ENCODE data around the gene CDC34.
A peak's percentile ranks its signal among the peaks of the same experiment; 100 is the strongest.

Gene CDC34

GRCh38 chr19:522726-523125, 8.8 kb upstream of the CDC34 start:
- peaks cover 6% of the 10 kb centered on the region for H3K36me3 ChIP-seq
- H3K9me3 ChIP-seq: no peaks in the 10 kb centered on the region
- peaks cover 40% of the 10 kb centered on the region for H3K27me3 ChIP-seq
- H3K27ac ChIP-seq: no peak overlapping the region
- H3K4me3 ChIP-seq (ENCODE audit: low read depth in 1 of 2, low read length in 1 of 2): no peak overlapping the region
- H3K4me1 ChIP-seq (ENCODE audit: control insufficient read depth in 1 of 2, insufficient read depth in 1 of 2, low read depth in 1 of 2, low read length in 1 of 2): no peaks in the 10 kb centered on the region
- TF ChIP-seq CTCF (IDR thresholded peaks at IDR 0.05): no peak

- Histone ChIP-seq H3K4me3 (ENCODE audit: low read depth in 1 of 2, low read length in 1 of 2) (no peak overlapping the region), H3K9me3 (no peaks in the 10 kb centered on the region), H3K4me1 (ENCODE audit: control insufficient read depth in 1 of 2, insufficient read depth in 1 of 2, low read depth in 1 of 2, low read length in 1 of 2) (peaks cover 0 to 6% of the 10 kb centered on the region in 2 experiments), H3K27me3 (peaks cover 26% of the 10 kb centered on the region), H3K36me3 (peaks cover 6% of the 10 kb centered on the region), H3K27ac (no peak overlapping the region)
- TF ChIP-seq CTCF (IDR thresholded peaks at IDR 0.05): no peak
Observed at GRCh38 chr19:524062-524674, 7.4 kb upstream of the CDC34 start.

GRCh38 chr19:525029-525428, 6.5 kb upstream of the CDC34 start:
- Histone ChIP-seq H3K27me3 (peaks cover 19% of the 10 kb centered on the region), H3K36me3 (no peaks in the 10 kb centered on the region), H3K9me3 (no peaks in the 10 kb centered on the region), H3K27ac (no peak overlapping the region), H3K4me1 (ENCODE audit: control insufficient read depth in 1 of 2, insufficient read depth in 1 of 2, low read depth in 1 of 2, low read length in 1 of 2) (peaks cover 0 to 6% of the 10 kb centered on the region in 2 experiments), H3K4me3 (ENCODE audit: low read depth in 1 of 2, low read length in 1 of 2) (no peak overlapping the region)
- TF ChIP-seq CTCF (IDR thresholded peaks at IDR 0.05): no peak

GRCh38 chr19:525857-526419, 5.6 kb upstream of the CDC34 start:
- H3K4me3 ChIP-seq (ENCODE audit: low read depth in 1 of 2, low read length in 1 of 2): no peak overlapping the region
- H3K27ac ChIP-seq: no peak overlapping the region
- no peaks in the 10 kb centered on the region for H3K9me3 ChIP-seq
- peaks cover 7 to 10% of the 10 kb centered on the region in 2 experiments for H3K4me1 ChIP-seq (ENCODE audit: control insufficient read depth in 1 of 2, insufficient read depth in 1 of 2, low read depth in 1 of 2, low read length in 1 of 2)
- TF ChIP-seq CTCF (IDR thresholded peaks at IDR 0.05): no peak
- peaks cover 19% of the 10 kb centered on the region for H3K27me3 ChIP-seq
- H3K36me3 ChIP-seq: no peaks in the 10 kb centered on the region

- TF ChIP-seq CTCF (IDR thresholded peaks at IDR 0.05): no peak
- peak overlapping the region; percentile 85 for H3K27ac ChIP-seq
Observed at GRCh38 chr19:530134-531008, 1.2 kb upstream of the CDC34 start.

More at GRCh38 chr19:530134-531008, 1.2 kb upstream of the CDC34 start:
- Histone ChIP-seq H3K4me3 (ENCODE audit: low read depth in 1 of 2, low read length in 1 of 2) (peak overlapping the region; percentile 87 to 90), H3K27me3 (peaks cover 15% of the 10 kb centered on the region), H3K36me3 (peaks cover 6% of the 10 kb centered on the region), H3K4me1 (ENCODE audit: control insufficient read depth in 1 of 2, insufficient read depth in 1 of 2, low read depth in 1 of 2, low read length in 1 of 2) (peaks cover 27 to 30% of the 10 kb centered on the region in 2 experiments), H3K9me3 (no peaks in the 10 kb centered on the region)
